Neural progenitor cell (in vitro differentiated cells): ENCODE results near the gene HNMT.

ENCODE experiments used
- EZH2 ChIP-seq: fragments of 200-600 bp; sonication (generic); IDR thresholded peaks from 2 replicates; pipeline ENCODE4 v1.6.1; 2017; ENCODE audit warnings: antibody characterized with exemption, mild to moderate bottlenecking, moderate library complexity
- TF ChIP-seq, protein P1 (sequence below): fragments of 200-600 bp; sonication (generic); IDR thresholded peaks from 2 replicates; pipeline ENCODE4 v1.5.1; 2017; ENCODE audit warnings: antibody characterized with exemption, mild to moderate bottlenecking

DNA sequence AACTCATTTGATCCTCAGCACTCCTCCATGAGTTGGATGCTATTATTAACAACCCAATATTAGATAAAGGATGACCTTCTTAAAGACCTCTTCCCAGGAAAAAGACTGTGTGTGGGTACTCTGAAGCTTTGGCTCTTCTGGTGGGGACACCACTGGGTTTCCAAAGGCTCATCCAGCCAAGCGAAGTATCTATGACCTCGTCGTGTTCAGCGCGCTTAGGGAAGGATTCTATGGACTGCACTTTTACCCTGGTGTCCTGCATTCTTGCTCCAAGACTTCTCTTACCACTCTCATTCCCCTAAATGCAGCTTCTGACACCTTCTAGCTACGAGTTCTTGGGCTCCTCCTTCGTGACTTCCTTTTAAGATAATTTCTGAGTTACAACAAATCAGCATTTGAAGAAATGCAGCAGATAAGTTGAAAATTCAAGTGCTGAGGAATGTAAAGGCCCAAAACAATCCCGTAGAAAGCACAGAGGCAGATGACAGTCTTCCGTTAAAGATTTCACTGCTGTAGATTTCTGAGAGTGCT lies 673 bp upstream of the HNMT start:
- TF ChIP-seq, protein P1, sequence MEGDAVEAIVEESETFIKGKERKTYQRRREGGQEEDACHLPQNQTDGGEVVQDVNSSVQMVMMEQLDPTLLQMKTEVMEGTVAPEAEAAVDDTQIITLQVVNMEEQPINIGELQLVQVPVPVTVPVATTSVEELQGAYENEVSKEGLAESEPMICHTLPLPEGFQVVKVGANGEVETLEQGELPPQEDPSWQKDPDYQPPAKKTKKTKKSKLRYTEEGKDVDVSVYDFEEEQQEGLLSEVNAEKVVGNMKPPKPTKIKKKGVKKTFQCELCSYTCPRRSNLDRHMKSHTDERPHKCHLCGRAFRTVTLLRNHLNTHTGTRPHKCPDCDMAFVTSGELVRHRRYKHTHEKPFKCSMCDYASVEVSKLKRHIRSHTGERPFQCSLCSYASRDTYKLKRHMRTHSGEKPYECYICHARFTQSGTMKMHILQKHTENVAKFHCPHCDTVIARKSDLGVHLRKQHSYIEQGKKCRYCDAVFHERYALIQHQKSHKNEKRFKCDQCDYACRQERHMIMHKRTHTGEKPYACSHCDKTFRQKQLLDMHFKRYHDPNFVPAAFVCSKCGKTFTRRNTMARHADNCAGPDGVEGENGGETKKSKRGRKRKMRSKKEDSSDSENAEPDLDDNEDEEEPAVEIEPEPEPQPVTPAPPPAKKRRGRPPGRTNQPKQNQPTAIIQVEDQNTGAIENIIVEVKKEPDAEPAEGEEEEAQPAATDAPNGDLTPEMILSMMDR, result no peak
- no peak for TF ChIP-seq EZH2
